Stimulated activated naive CD4-positive, alpha-beta T cell treated with Interleukin-2 at 50 U/mL for 16 hours (primary cell): ENCODE measurements around the gene DDX47.
"Not testable (repeated sequence)": the region's sequence is repeated elsewhere in the genome, so short reads cannot be mapped to it uniquely, and the experiment has no call there.

ENCODE experiments used
- DNase-seq: peaks from one replicate; lab custom pipeline; 2025; lab: John Stamatoyannopoulos, UW

Gene DDX47

DNA sequence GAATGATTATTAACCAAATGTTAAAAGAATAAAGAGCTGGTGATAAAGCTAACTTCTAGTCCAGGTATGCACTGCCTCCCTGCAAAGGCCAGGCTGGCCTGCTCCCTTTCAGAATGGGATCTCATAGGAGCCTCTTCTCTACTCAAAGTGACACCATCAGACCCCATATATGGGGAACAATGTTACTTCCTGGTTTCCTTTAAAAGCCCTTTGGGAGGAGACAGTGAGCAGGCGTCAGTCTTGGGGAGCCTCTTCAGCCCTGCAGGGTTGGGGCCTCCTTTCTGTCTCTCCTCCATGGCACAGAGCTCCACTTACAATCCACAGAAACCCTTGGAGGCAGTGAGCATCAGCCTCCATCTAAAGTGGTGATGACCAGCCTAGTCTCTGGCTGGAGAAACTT, 60.9 kb downstream of the DDX47 start:
- DNase-seq: no peak

DNA sequence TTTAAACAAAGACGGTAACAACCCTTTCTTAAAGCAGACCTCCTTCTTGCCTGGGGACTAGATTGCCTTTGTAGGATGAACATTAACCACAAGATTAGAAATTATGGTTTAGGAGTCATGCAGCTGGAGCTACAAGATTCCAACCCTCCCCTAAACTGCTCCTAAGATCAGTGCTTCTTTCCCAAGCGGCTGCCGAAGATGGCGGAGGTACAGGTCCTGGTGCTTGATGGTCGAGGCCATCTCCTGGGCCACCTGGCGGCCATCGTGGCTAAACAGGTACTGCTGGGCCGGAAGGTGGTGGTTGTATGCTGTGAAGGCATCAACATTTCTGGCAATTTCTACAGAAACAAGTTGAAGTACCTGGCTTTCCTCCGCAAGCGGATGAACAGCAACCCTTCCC, 62.2 kb downstream of the DDX47 start:
- DNase-seq: not testable (repeated sequence)

- DNase-seq: no peak
These were observed 64.1 kb downstream of the DDX47 start for GRCh38 chr12:12877153-12877768.

DNA sequence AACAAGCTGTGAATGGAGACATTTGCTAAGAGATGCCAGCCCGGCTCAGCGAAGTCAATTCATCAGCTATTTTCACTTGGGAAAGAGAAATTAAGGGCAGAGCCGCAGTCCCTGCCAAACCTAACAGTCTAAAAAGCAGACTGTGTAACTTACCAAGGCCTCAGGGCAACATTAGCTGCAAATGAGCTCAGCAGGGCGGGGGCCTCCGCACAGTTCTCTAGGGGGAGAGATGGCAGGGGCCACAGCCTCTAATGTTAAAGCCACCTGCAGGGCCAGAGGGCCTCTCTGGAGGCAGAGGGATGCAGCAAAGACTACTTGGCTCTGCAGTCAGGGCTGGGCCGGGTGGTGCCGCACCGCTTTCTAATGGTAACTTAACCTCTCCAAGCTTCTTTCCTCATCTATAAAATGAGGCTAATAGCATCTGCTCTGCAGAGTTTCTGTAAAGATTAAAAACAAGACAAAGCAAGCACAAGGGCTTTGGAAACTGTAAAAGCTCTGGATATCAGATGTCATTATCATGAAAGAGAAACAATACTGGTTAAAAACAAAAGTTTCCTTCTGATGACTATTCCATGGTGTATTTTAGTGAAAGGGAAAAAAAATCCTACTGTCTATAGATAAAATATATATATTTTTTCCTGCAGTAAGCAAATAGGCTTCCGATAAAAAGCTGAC, 64.8 kb downstream of the DDX47 start:
- no peak for DNase-seq
